ENCODE data around the gene ERAL1. TPM values are rescaled to one million over a fixed set of nuclear protein-coding genes. Genes with fewer than 3 reads are reported as not detected.

ERAL1 gene
- total and polyA plus RNA-seq, 2 of the 13 experiments (the other 11 are each of a cell fraction or from before 2014, with no cell fraction given), result 46.9 to 72.2 TPM

- no peak for TF ChIP-seq ZFP36 (IDR thresholded peaks at IDR 0.05; ENCODE audit: borderline replicate concordance, low read depth, low read length, partially characterized antibody)
- TF ChIP-seq ZNF646 (CRISPR knock-in tag; IDR thresholded peaks at IDR 0.05), result peak; percentile 94
- TF ChIP-seq ZNF772 (CRISPR knock-in tag; IDR thresholded peaks at IDR 0.05), result no peak
- TF ChIP-seq ATF4 (CRISPR knock-in tag; IDR thresholded peaks at IDR 0.05), result no peak
- TF ChIP-seq EHMT2 (IDR thresholded peaks at IDR 0.05; ENCODE audit: borderline replicate concordance, low read depth, low read length), result no peak
- no peak for TF ChIP-seq GPN1 (CRISPR knock-in tag; IDR thresholded peaks at IDR 0.05; ENCODE audit: borderline replicate concordance)
- TF ChIP-seq CREB1 (IDR thresholded peaks at IDR 0.05), result peak; percentile 68; the same call in 1 of the 2 replicates
- TF ChIP-seq CREB1 (CRISPR knock-in tag; IDR thresholded peaks at IDR 0.05), result no peak
- no peak for TF ChIP-seq E2F2 (CRISPR knock-in tag; IDR thresholded peaks at IDR 0.05; ENCODE audit: borderline replicate concordance)
- TF ChIP-seq POLR2A (IDR thresholded peaks at IDR 0.05; ENCODE audit: insufficient read depth in 1 of 2, low read depth in 2 of 2, low read length in 2 of 2), result peak; percentile 43 to 54; a peak in 3 of 4 replicates
- TF ChIP-seq ATF7-NPFF (CRISPR knock-in tag; IDR thresholded peaks at IDR 0.05; ENCODE audit: low read depth), result peak; percentile 38; the same call in 1 of the 2 replicates
- TF ChIP-seq ZKSCAN5 (CRISPR knock-in tag; IDR thresholded peaks at IDR 0.05), result no peak
- peak; percentile 98 for TF ChIP-seq UBTF (CRISPR knock-in tag; IDR thresholded peaks at IDR 0.05)
Measured at GRCh38 chr17:28902819-28903545, 48.2 kb downstream of the ERAL1 start, which contains the start of gene DHRS13 (continued).

Data from HepG2 (cell line).